PFSK-1 (cell line): Measurements from ENCODE around the gene STX5. TPM values are rescaled to one million over a fixed set of nuclear protein-coding genes. Genes with fewer than 3 reads are reported as not detected.
A peak's percentile ranks its signal among the peaks of the same experiment; 100 is the strongest.

Experiments
- FOXP2 ChIP-seq: optimal IDR thresholded peaks from 2 replicates; pipeline ENCODE3; 2011; ENCODE audit warnings: borderline replicate concordance, control low read depth, inconsistent platforms; ENCODE audit not compliant: insufficient read depth; ENCODE audit errors: extremely low read length, extremely low read depth
- POLR2AphosphoS5 ChIP-seq: IDR thresholded peaks from 2 replicates; pipeline ENCODE4 v1.6.1; 2012; ENCODE audit warnings: low read depth, mild to moderate bottlenecking, control low read depth, low read length, moderate library complexity
- REST ChIP-seq, 2 experiments: IDR thresholded peaks; 2 replicates each; pipeline versions ENCODE4 v1.6.1 to v1.8.0; 2011 to 2012; ENCODE audit warnings: low read depth in 2 of 2, low read length in 2 of 2, control low read depth in 1 of 2, inconsistent platforms in 1 of 2, mild to moderate bottlenecking in 1 of 2, moderate library complexity in 1 of 2; ENCODE audit not compliant: insufficient read depth in 1 of 2
- SIN3A ChIP-seq: IDR thresholded peaks from 2 replicates; pipeline ENCODE4 v1.6.1; 2012; ENCODE audit warnings: mild to moderate bottlenecking, low read length, moderate library complexity, borderline replicate concordance; ENCODE audit not compliant: insufficient read depth
- TAF1 ChIP-seq: IDR thresholded peaks from 2 replicates; pipeline ENCODE4 v1.6.1; 2012; ENCODE audit warnings: low read length, control low read depth, borderline replicate concordance; ENCODE audit not compliant: insufficient read depth
- polyA plus RNA-seq: library from polyadenylated mRNA; unstranded; fragments of >200 nt; gene quantifications from one replicate; pipeline ENCODE4 v1.2.1, GENCODE V29; 2012; ENCODE audit warnings: low read depth, missing spikeins; ENCODE audit not compliant: insufficient read length

STX5 gene
- 49.5 TPM for polyA plus RNA-seq

- TF ChIP-seq SIN3A (peak; percentile 85; the same call in 1 of the 2 replicates), REST (IDR thresholded peaks at IDR 0.05; ENCODE audit: insufficient read depth in 1 of 2, low read depth in 2 of 2, low read length in 2 of 2) (no peak), POLR2AphosphoS5 (peak; percentile 98), TAF1 (peak; percentile 76; the same call in 1 of the 2 replicates), FOXP2 (peak; percentile 67)
Observed at GRCh38 chr11:62831520-62832335, at the start of gene STX5. Gene STX5 (minus strand): TSS chr11:62832051. CDS start chr11:62831243, 808 bp downstream.

- TF ChIP-seq REST (IDR thresholded peaks at IDR 0.05; ENCODE audit: insufficient read depth in 1 of 2, low read depth in 2 of 2, low read length in 2 of 2) (peak; percentile 47 to 53; a peak in 2 of 4 replicates), TAF1 (peak; percentile 97), POLR2AphosphoS5 (peak; percentile 99), FOXP2 (peak; percentile 73), SIN3A (peak; percentile 50; the same call in 1 of the 2 replicates)
Observed at GRCh38 chr11:62880803-62881578, 49.1 kb upstream of the STX5 start, which contains the start of gene SLC3A2. Gene SLC3A2 (plus strand): TSS chr11:62880896. CDS start chr11:62881024, 128 bp downstream.

GRCh38 chr11:62880231-62880802 is 48.5 kb upstream of the STX5 start:
- TF ChIP-seq POLR2AphosphoS5 = no peak
- TF ChIP-seq TAF1 = no peak
- TF ChIP-seq FOXP2 = no peak
- TF ChIP-seq SIN3A = no peak
- no peak for TF ChIP-seq REST (IDR thresholded peaks at IDR 0.05; ENCODE audit: insufficient read depth in 1 of 2, low read depth in 2 of 2, low read length in 2 of 2)

GRCh38 chr11:62879235-62879978 is 47.6 kb upstream of the STX5 start:
- TF ChIP-seq SIN3A = no peak
- no peak for TF ChIP-seq POLR2AphosphoS5
- no peak for TF ChIP-seq REST (IDR thresholded peaks at IDR 0.05; ENCODE audit: insufficient read depth in 1 of 2, low read depth in 2 of 2, low read length in 2 of 2)
- TF ChIP-seq TAF1 = no peak
